Stimulated activated CD8-positive, alpha-beta memory T cell treated with anti-CD3 and anti-CD28 coated beads, Interleukin-12 subunit alpha, Interleukin-12 subunit beta, amount 100 ng/mL, for 1 hour (primary cell): ENCODE measurements around the gene PRR7.

Source experiments
- DNase-seq: peaks from one replicate; pipeline ENCODE4 v3.0.0-alpha.2; 2020; ENCODE audit warnings: low read depth

The PRR7 gene

GRCh38 chr5:177452688-177453638, 6.3 kb downstream of the PRR7 start:
- DNase-seq, result no peak

GRCh38 chr5:177453852-177454396, 7.3 kb downstream of the PRR7 start:
- DNase-seq, result no peak

- peak; percentile 91 for DNase-seq
Measured at GRCh38 chr5:177454397-177455035, 7.9 kb downstream of the PRR7 start.

- DNase-seq, result peak; percentile 86
Measured at GRCh38 chr5:177455036-177455660, 8.5 kb downstream of the PRR7 start.

GRCh38 chr5:177455661-177456590, 9.3 kb downstream of the PRR7 start:
- DNase-seq, result peak; percentile 97

GRCh38 chr5:177456591-177456964, 10.0 kb downstream of the PRR7 start:
- no peak for DNase-seq

GRCh38 chr5:177456976-177457851, 10.6 kb downstream of the PRR7 start:
- no peak for DNase-seq

GRCh38 chr5:177457852-177458681, 11.5 kb downstream of the PRR7 start:
- DNase-seq, result no peak

- no peak for DNase-seq
Measured at GRCh38 chr5:177458912-177459350, 12.3 kb downstream of the PRR7 start.

GRCh38 chr5:177459357-177459756, 12.7 kb downstream of the PRR7 start:
- DNase-seq, result no peak

- DNase-seq, result no peak
Measured at GRCh38 chr5:177459819-177460628, 13.4 kb downstream of the PRR7 start.

GRCh38 chr5:177462021-177462670, 15.5 kb downstream of the PRR7 start:
- no peak for DNase-seq

- no peak for DNase-seq
Measured at GRCh38 chr5:177465044-177465443, 18.4 kb downstream of the PRR7 start.

GRCh38 chr5:177466861-177467260, 20.2 kb downstream of the PRR7 start:
- DNase-seq, result no peak

- no peak for DNase-seq
Measured at GRCh38 chr5:177467436-177467835, 20.8 kb downstream of the PRR7 start.

GRCh38 chr5:177468329-177468684, 21.7 kb downstream of the PRR7 start:
- DNase-seq, result no peak

GRCh38 chr5:177468685-177469628, 22.3 kb downstream of the PRR7 start:
- DNase-seq, result no peak
